Measurements from ENCODE around the gene SLX4IP. TPM values are rescaled to one million over a fixed set of nuclear protein-coding genes. Genes with fewer than 3 reads are reported as not detected.

The SLX4IP gene
- total and polyA plus RNA-seq, 10 donors, result 2.8 to 9.0 (median 5.1) TPM

GRCh38 chr20:10419550-10420133, 15.5 kb upstream of the SLX4IP start:
- TF ChIP-seq POLR2AphosphoS5 (IDR thresholded peaks at IDR 0.05) (no peak), CTCF (IDR thresholded peaks at IDR 0.05 in 8 of 11, conservative IDR thresholded peaks at IDR 0.05 in 3 of 11) (no peak)
- no peak for DNase-seq
- intact Hi-C loops (cut with DNase I; ENCODE audit: low total_unique reads), result no loop called here
- no peaks in the 10 kb centered on the region for H3K27me3 ChIP-seq (replicated peaks in 1 of 7)
- WGBS, 5 donors, result 91 to 97% (median 95%) methylated on average over 5 of the region's 5 CpGs
- no peak overlapping the region for H3K27ac ChIP-seq
- no peak overlapping the region for H3K4me3 ChIP-seq
- no peaks in the 10 kb centered on the region for H3K9me3 ChIP-seq
- peaks cover 0 to 55% (median 11%) of the 10 kb centered on the region in 6 donors for H3K4me1 ChIP-seq
- H3K36me3 ChIP-seq, result peaks cover 0 to 59% (median 7%) of the 10 kb centered on the region in 6 donors

- H3K4me3 ChIP-seq, result no peak overlapping the region
- no peaks in the 10 kb centered on the region for H3K27me3 ChIP-seq (replicated peaks in 1 of 7)
- peaks cover 0 to 60% (median 5%) of the 10 kb centered on the region in 6 donors for H3K4me1 ChIP-seq
- H3K27ac ChIP-seq, result no peak overlapping the region
- 78 to 91% (median 89%) methylated on average over 2 of the region's 2 CpGs for WGBS, 5 donors
- DNase-seq, result no peak
- intact Hi-C loops (cut with DNase I; ENCODE audit: low total_unique reads), result no loop called here
- peaks cover 0 to 40% (median 4%) of the 10 kb centered on the region in 6 donors for H3K36me3 ChIP-seq
- no peak for TF ChIP-seq CTCF (IDR thresholded peaks at IDR 0.05 in 8 of 11, conservative IDR thresholded peaks at IDR 0.05 in 3 of 11)
- no peak for TF ChIP-seq POLR2AphosphoS5 (IDR thresholded peaks at IDR 0.05)
- no peak for TF ChIP-seq POLR2A (IDR thresholded peaks at IDR 0.05)
- no peaks in the 10 kb centered on the region for H3K9me3 ChIP-seq
Measured at GRCh38 chr20:10423735-10424134, 11.4 kb upstream of the SLX4IP start.

- peak; percentile 78 for DNase-seq
- WGBS, 5 donors, result 27 to 45% (median 38%) methylated on average over 3 of the region's 3 CpGs
- peak; percentile 15 to 75 (median 65) for TF ChIP-seq CTCF (IDR thresholded peaks at IDR 0.05 in 8 of 11, conservative IDR thresholded peaks at IDR 0.05 in 3 of 11)
- no peak for TF ChIP-seq POLR2AphosphoS5 (IDR thresholded peaks at IDR 0.05)
- no peak for TF ChIP-seq POLR2A (IDR thresholded peaks at IDR 0.05)
- Histone ChIP-seq H3K27ac (no peak overlapping the region), H3K36me3 (peaks cover 0 to 17% (median 0%) of the 10 kb centered on the region in 6 donors), H3K27me3 (replicated peaks in 1 of 7) (no peaks in the 10 kb centered on the region), H3K4me3 (no peak overlapping the region), H3K4me1 (peaks cover 0 to 71% (median 22%) of the 10 kb centered on the region in 6 donors), H3K9me3 (no peaks in the 10 kb centered on the region)
- intact Hi-C loops (cut with DNase I; ENCODE audit: low total_unique reads), result loop anchor here (5.0 kb wide), 1 partner anchor 450 kb away; no protein-coding TSS in a partner anchor
Measured at GRCh38 chr20:10427060-10427692, 7.9 kb upstream of the SLX4IP start.

GRCh38 chr20:10428008-10428407, 7.1 kb upstream of the SLX4IP start:
- H3K36me3 ChIP-seq, result peaks cover 0 to 17% (median 0%) of the 10 kb centered on the region in 6 donors
- no peaks in the 10 kb centered on the region for H3K9me3 ChIP-seq
- H3K27me3 ChIP-seq (replicated peaks in 1 of 7), result no peaks in the 10 kb centered on the region
- no peak for DNase-seq
- H3K4me1 ChIP-seq, result peaks cover 3 to 77% (median 30%) of the 10 kb centered on the region in 6 donors
- no peak overlapping the region for H3K4me3 ChIP-seq
- no peak for TF ChIP-seq CTCF (IDR thresholded peaks at IDR 0.05 in 8 of 11, conservative IDR thresholded peaks at IDR 0.05 in 3 of 11)
- TF ChIP-seq POLR2A (IDR thresholded peaks at IDR 0.05), result no peak
- TF ChIP-seq POLR2AphosphoS5 (IDR thresholded peaks at IDR 0.05), result no peak
- no peak overlapping the region for H3K27ac ChIP-seq
- intact Hi-C loops (cut with DNase I; ENCODE audit: low total_unique reads), result loop anchor here (5.0 kb wide), 1 partner anchor 451 kb away; no protein-coding TSS in a partner anchor
